Measurements from ENCODE around the gene PID1.
"Not testable (repeated sequence)": the region's sequence is repeated elsewhere in the genome, so short reads cannot be mapped to it uniquely, and the experiment has no call there.

Gene PID1

DNA sequence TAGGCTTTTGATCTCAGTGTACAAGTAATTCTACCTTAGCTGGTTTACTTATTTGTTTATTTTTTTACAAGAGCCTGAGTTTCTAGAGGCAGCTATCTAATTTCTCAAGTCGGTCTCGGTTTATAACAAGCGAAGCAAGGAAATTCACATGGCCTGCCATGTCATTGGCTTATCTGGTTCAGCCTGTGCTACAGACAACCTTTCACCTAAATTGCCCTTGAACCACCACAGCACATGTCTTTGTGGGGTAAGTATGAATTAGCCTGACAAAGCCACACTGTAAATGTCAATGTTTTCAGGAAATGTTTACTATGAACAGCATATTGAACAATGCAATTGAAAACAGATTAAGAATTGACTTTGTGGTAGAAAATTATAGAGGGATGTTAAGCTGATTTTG is 167.1 kb downstream of the PID1 start:
- no peak for DNase-seq

- no peak for DNase-seq
These were observed 169.8 kb downstream of the PID1 start for GRCh38 chr2:229101314-229101713.

- DNase-seq = no peak
These were observed 171.9 kb downstream of the PID1 start for GRCh38 chr2:229099231-229099630.

GRCh38 chr2:229098801-229099200 is 172.3 kb downstream of the PID1 start:
- DNase-seq = no peak

GRCh38 chr2:229096409-229097066 is 174.5 kb downstream of the PID1 start:
- DNase-seq = no peak

DNA sequence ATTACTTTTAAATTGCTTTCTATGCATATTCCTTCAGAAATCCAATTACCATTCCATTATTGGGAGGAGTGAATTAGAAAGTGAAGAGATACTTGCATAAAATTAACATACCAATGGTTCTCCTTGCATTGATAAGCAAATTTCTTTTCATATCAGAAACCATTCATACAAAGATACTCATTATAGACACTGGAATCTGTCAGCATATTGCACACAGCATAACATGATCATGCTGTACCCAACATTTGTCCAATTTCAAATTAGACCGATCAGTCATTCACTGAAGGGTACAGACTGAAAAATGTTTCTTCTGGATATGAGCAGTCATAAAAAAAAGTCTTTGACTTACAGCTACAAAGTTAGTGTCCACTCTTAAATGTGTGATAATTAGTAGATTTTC is 175.6 kb downstream of the PID1 start:
- DNase-seq = no peak

DNA sequence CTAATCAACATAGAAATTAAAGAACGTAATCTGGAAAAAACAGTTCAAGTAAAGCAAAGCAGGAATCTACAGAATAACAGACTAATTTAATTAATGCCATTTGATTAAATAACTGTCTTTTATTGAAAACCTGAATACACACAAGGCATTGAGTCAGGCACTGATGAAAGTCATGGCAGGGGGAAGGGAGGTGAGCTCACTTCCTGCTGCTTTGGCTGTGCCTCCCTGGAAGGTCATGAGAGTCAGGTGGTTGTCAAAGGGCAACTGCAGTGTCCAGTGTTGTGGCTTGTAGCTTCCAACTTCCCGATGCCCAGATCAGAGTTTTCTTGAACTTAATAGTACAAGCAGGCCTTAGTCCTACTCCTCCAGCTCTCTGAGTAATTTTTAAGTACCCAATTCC is 180.9 kb downstream of the PID1 start:
- DNase-seq = no peak

GRCh38 chr2:229089776-229090175 is 181.3 kb downstream of the PID1 start:
- DNase-seq = no peak

- no peak for DNase-seq
These were observed 182.0 kb downstream of the PID1 start for GRCh38 chr2:229088966-229089700.

GRCh38 chr2:229088517-229088913 is 182.6 kb downstream of the PID1 start:
- no peak for DNase-seq

DNA sequence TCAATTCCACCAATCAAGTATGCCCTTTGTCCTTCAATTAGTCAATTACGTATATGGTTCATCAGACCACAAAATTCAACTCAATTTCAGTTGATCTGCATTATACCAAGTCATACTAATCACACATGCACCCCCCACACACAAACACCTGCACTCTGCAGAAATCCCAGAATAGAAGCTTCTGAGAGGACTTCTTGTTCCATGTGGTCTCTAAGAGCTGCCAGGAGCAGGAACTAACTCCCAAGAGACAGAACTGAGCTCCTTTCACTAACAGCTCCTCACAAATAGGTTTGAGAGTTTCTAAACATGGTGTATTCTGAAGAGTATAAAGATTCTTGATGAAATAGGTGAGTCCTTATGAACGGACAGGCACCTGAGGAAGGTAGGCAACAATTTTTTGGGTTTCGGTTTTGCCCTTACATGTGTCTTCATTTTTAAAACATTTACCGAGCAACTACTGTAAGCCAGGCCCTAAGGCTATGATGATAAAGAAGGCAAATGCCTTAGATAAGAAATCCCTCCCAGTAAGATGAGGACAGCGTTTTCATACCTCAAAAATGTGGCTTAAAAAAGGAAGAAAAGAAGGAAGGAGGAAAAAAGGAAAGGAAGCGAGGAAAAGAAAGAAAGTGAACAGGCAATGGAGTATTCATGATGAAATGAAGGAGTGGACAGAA is 183.1 kb downstream of the PID1 start:
- no peak for DNase-seq

DNA sequence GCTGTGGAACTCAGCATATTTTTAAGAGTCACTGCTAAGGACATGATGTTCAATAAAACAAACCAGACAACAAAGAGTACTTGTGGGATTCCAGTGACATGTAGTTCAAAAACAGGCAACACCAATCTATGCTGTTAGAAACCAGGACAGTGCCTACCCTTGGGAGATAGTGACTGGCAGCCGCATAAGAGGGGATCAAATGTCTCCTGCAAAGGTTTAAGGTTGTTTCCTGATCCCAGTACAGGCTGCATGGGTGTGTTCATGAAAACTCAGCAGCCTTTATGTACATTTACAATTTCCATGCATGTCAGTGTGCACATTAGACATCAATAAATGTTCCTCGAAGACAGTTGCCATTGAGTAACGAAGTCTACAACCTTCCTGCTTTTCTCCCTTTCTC is 183.8 kb downstream of the PID1 start:
- no peak for DNase-seq

- DNase-seq = no peak
These were observed 185.6 kb downstream of the PID1 start for GRCh38 chr2:229085439-229085838.

GRCh38 chr2:229084447-229084846 is 186.6 kb downstream of the PID1 start:
- DNase-seq = no peak

DNA sequence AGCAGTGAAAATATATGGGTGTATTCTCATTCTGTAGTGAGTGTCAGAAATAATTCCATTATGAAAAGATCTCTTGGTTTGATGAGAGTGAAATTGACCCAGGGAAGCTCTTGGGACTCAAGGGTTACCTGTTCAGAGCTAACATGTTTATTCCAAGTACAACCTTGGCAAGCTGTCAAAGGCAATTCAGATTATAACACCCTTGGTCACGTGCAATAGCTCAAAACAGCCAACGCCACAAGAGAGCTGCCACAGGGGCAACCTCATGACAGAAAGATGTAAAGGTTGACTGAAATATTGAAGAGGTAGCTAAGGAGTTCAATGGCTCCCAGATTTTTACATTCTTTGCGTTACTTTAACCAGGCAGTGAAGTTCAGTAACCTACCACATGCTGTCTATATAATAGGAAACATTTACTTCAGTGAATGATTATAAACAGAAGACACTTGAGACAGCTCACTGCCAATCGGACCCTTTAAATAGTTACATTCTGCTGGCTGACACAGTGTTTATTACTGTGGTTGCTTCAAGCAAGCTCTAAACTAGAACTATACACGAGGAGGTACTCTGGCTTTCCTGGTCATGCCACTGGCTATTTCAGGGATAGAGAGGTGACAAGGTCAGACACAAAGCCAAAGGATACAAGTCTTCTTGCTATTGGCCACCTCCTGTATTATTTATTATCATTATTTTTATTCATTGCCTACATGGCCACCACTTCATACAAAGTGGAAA is 187.3 kb downstream of the PID1 start:
- DNase-seq = peak; percentile 14

GRCh38 chr2:229081411-229081810 is 189.7 kb downstream of the PID1 start:
- DNase-seq = peak; percentile 55

DNA sequence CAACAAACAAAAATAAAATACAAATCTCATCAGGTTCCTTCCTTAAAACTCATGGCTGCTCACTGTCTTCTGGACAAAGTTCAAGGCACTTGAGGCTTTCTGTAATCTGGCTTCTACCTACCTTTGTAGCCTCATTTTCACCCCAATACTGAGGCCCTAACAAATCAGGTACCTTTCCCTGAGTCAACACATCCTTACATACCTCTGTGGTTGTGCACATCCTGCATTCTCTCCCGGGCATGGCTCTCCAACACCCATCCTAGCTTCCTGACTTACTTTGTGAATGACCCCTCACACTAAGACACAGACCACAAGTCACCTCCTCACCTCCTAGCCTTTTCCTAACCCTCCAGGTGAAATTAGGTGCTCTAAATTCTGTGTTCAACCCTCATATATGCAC is 190.9 kb downstream of the PID1 start:
- DNase-seq = no peak

GRCh38 chr2:229076886-229077285 is 194.2 kb downstream of the PID1 start:
- DNase-seq = not testable (repeated sequence)

DNA sequence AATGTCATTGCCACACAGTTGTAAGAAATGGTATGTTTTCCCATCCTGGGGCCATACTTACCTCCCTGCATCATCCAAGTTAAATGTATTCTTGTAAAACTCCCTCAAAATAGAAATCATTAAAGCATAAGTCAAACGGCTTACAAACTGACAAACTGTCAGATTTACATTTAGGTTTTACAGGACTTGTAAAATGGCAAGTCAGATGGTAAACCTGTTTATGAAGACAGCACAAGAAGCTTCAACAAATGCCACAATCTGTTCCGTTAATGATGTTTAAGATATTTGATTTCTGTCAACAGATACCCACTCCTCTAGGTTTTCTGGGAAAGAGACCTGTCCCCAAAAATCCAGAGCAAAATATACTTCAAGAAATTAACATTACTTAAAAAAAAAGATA is 197.2 kb downstream of the PID1 start:
- peak; percentile 10 for DNase-seq

DNA sequence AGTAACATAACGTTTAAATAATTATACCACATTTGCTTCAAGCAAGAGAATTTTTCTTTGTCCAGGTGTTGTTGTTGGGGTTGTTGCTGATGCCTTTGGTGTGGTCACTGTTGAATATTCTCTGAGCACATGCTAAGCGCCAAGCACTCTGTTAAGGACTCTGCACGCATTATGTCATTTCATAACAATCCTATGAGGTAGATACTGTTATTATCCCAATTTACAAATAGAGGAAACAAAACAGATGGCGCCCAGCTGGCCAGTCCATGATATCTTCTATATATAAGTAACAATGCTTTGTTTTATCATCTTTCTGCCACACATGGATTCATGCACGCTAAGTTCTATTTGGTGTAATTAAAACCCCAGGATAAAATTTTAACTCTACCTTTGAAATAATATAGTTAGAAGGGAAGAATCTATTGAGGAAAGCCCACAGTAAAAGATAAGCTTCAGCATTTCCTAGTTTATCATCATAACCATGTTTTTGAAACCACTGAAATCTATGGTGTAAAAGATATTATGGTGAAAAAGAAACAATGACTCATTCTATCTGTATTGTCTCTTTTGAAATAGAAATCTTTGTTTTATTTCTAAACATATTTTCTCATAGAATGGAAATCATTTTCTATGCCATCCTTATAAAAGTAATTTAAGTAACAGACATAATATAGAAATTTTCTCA is 199.7 kb downstream of the PID1 start:
- peak; percentile 43 for DNase-seq

DNA sequence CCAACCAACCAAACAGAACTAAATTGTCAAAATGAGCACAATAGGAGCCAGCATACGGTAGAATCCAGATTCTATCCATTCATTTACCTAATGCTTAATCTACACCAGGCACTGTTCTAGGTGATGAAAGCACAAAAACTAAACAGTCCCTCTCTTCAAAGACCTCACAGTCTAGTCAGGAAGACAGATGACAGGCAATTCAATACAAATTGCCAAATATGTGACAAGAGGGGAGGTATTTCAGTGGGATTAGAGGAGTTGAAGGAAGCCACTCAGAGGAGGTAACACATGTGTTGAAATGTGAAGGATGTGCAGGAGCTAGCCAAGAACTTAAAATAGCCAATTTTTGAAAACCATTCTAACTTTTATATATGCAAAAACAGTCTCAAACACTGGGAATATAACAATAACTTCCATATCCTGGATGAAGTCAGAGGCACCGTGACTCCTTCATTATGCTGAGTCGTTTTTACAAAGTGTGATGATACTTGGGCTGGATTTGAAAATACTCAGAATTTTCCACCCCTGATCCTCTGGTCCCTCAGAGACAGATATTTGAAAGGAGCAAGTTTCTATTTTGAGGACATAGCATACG is 204.9 kb downstream of the PID1 start:
- no peak for DNase-seq

DNA sequence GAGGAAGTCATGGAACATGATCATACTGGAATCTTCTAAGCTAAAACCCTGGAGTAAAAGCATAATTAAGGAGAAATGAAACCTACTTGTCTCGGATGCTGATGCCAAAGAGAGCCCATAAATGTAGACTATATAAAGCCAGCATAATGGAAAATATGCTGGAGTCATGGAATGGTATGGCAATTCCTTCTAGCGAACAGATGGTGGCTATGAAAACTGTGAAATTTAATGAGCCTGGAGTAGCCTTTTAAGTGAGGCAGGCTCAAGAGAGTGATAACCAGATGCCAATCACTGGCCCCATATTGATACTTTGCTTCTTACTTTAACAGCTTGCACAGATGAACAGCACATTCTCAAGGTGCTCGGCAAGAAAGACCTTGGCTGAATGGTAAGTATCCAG is 206.3 kb downstream of the PID1 start:
- peak; percentile 95 for DNase-seq

Measured in NCI-H524 treated with DMSO at 0.1 percent for 48 hours (cell line).